H1 (cell line): ENCODE results near the gene CWC15. TPM values are rescaled to one million over a fixed set of nuclear protein-coding genes. Genes with fewer than 3 reads are reported as not detected.

Experiments used
- CTCF ChIA-PET: fragments of 300-600 bp; sonication (Branson Sonifier 250); formaldehyde crosslinking; loops from one replicate; lab custom pipeline; 2021; ENCODE audit not compliant: partially characterized antibody; lab: Charles Lee
- POLR2A ChIA-PET: fragments of 300-600 bp; sonication (Branson Sonifier 250); formaldehyde crosslinking; loops from one replicate; lab custom pipeline; 2021; ENCODE audit warnings: inconsistent platforms; ENCODE audit not compliant: partially characterized antibody; lab: Charles Lee
- DNase-seq, 2 experiments: peaks; one replicate each; pipeline versions ENCODE4 v3.0.0 to v3.0.0-alpha.2; 2010 to 2022; ENCODE audit warnings: low spot score in 2 of 2, low read depth in 1 of 2, mixed read lengths in 1 of 2
- FAIRE-seq: peaks from 2 replicates; lab custom pipeline; 2011; peaks lifted over from hg19 to GRCh38; lab: Jason Lieb, UNC
- H2AFZ ChIP-seq: 2 replicates; pipeline ENCODE4 v1.8.1; 2012; ENCODE audit warnings: low read length, inconsistent platforms
- H2AK5ac ChIP-seq: 2 replicates; pipeline ENCODE4 v1.6.1; 2013; ENCODE audit warnings: low read depth, low read length
- H2BK120ac ChIP-seq: replicated peaks from 2 replicates; pipeline ENCODE3; 2013; ENCODE audit warnings: low read depth, low read length, inconsistent platforms
- H2BK12ac ChIP-seq: 2 replicates; pipeline ENCODE4 v1.6.1; 2013; ENCODE audit warnings: low read depth, low read length
- H2BK15ac ChIP-seq: 2 replicates; pipeline ENCODE4 v1.6.1; 2013; ENCODE audit warnings: low read length
- H2BK20ac ChIP-seq: 2 replicates; pipeline ENCODE4 v1.6.1; 2013; ENCODE audit warnings: low read length
- H2BK5ac ChIP-seq: 2 replicates; pipeline ENCODE4 v1.6.1; 2013; ENCODE audit warnings: low read depth, low read length
- H3K14ac ChIP-seq: 2 replicates; pipeline ENCODE4 v1.6.1; 2013; ENCODE audit warnings: inconsistent platforms; ENCODE audit not compliant: insufficient read length
- H3K18ac ChIP-seq: 2 replicates; pipeline ENCODE4 v1.6.1; 2013; ENCODE audit warnings: low read length; ENCODE audit errors: extremely low read depth
- H3K23ac ChIP-seq: 2 replicates; pipeline ENCODE4 v1.6.1; 2013; ENCODE audit warnings: inconsistent platforms; ENCODE audit not compliant: insufficient read length
- H3K23me2 ChIP-seq: 2 replicates; pipeline ENCODE4 v1.6.1; 2013; ENCODE audit warnings: low read depth, low read length
- H3K27ac ChIP-seq: 2 replicates; pipeline ENCODE4 v1.6.1; 2011; ENCODE audit warnings: low read depth, low read length, inconsistent platforms
- H3K27me3 ChIP-seq, 4 experiments: replicated peaks in 1 of 4; 1 replicate in 1 of 4; 2 replicates in 3 of 4; pipeline versions ENCODE4 v1.6.1 to v1.8.1; 2011 to 2013; ENCODE audit warnings: low read length in 3 of 4, mild to moderate bottlenecking in 3 of 4, inconsistent platforms in 2 of 4, mixed read lengths in 2 of 4, moderate library complexity in 1 of 4; ENCODE audit not compliant: control insufficient read depth in 3 of 4, insufficient read depth in 3 of 4; ENCODE audit errors: extremely low read depth in 1 of 4
- H3K36me3 ChIP-seq, 4 experiments: 2 replicates each; pipeline versions ENCODE4 v1.6.1 to v1.8.1; 2011 to 2013; ENCODE audit warnings: mild to moderate bottlenecking in 4 of 4, low read length in 3 of 4, moderate library complexity in 2 of 4, control low read depth in 1 of 4, inconsistent platforms in 1 of 4; ENCODE audit not compliant: insufficient read depth in 4 of 4, control insufficient read depth in 2 of 4
- H3K4ac ChIP-seq: replicated peaks from 2 replicates; pipeline ENCODE3; 2013; ENCODE audit warnings: low read length, low read depth, mixed read lengths, inconsistent platforms; ENCODE audit not compliant: insufficient read length
- H3K4me1 ChIP-seq, 4 experiments: replicated peaks in 1 of 4; 1 replicate in 1 of 4; 2 replicates in 3 of 4; pipeline versions ENCODE4 v1.6.1 to v1.8.1; 2011 to 2013; ENCODE audit warnings: low read length in 3 of 4, inconsistent platforms in 2 of 4, mixed read lengths in 1 of 4; ENCODE audit not compliant: insufficient read depth in 4 of 4, control insufficient read depth in 3 of 4
- H3K4me2 ChIP-seq, 2 experiments: 2 replicates each; pipeline versions ENCODE4 v1.6.1 to v1.8.1; 2011 to 2013; ENCODE audit warnings: low read depth in 2 of 2, low read length in 2 of 2, control low read depth in 1 of 2, inconsistent platforms in 1 of 2, mild to moderate bottlenecking in 1 of 2; ENCODE audit not compliant: insufficient read depth in 1 of 2
- H3K4me3 ChIP-seq, 4 experiments: fragments of 200-600, 300-600 bp in 1 of 4; sonication (generic), shearing (Covaris generic), sonication (Bioruptor Twin) in 1 of 4; 2 replicates each; pipeline versions ENCODE4 v1.5.1 to v1.8.1; 2011 to 2016; ENCODE audit warnings: low read length in 4 of 4, low read depth in 3 of 4, control low read depth in 2 of 4, inconsistent platforms in 2 of 4, mild to moderate bottlenecking in 2 of 4, mixed read lengths in 1 of 4, moderate library complexity in 1 of 4; ENCODE audit not compliant: insufficient read depth in 2 of 4; ENCODE audit errors: extremely low read depth in 1 of 4
- H3K56ac ChIP-seq: replicated peaks from 2 replicates; pipeline ENCODE3; 2013; ENCODE audit warnings: low read depth, mild to moderate bottlenecking, mixed read lengths, low read length, inconsistent platforms; ENCODE audit not compliant: insufficient read length
- H3K79me1 ChIP-seq: 2 replicates; pipeline ENCODE4 v1.6.1; 2013; ENCODE audit warnings: low read depth, low read length, control low read depth
- H3K79me2 ChIP-seq, 2 experiments: 2 replicates each; pipeline versions ENCODE4 v1.6.1 to v1.8.1; 2012 to 2013; ENCODE audit warnings: low read length in 2 of 2, mild to moderate bottlenecking in 2 of 2, inconsistent platforms in 1 of 2; ENCODE audit not compliant: insufficient read depth in 2 of 2, control insufficient read depth in 1 of 2
- H3K9ac ChIP-seq, 4 experiments: replicated peaks in 1 of 4; 1 replicate in 1 of 4; 2 replicates in 3 of 4; pipeline versions ENCODE4 v1.6.1 to v1.8.1; 2011 to 2013; ENCODE audit warnings: low read depth in 3 of 4, low read length in 3 of 4, control low read depth in 2 of 4, mild to moderate bottlenecking in 2 of 4, moderate library complexity in 2 of 4, inconsistent platforms in 1 of 4; ENCODE audit errors: extremely low read depth in 1 of 4
- H3K9me3 ChIP-seq, 2 experiments: 2 replicates each; pipeline versions ENCODE4 v1.6.1 to v1.8.1; 2012 to 2013; ENCODE audit warnings: mild to moderate bottlenecking in 2 of 2, moderate library complexity in 2 of 2, control low read depth in 1 of 2, inconsistent platforms in 1 of 2, low read depth in 1 of 2, low read length in 1 of 2, mixed read lengths in 1 of 2; ENCODE audit not compliant: insufficient read depth in 2 of 2
- H4K20me1 ChIP-seq, 2 experiments: replicated peaks in 1 of 2; 2 replicates each; pipeline versions ENCODE3 to v1.8.1; 2011 to 2013; ENCODE audit warnings: inconsistent platforms in 2 of 2, low read length in 2 of 2, mild to moderate bottlenecking in 1 of 2; ENCODE audit not compliant: insufficient read depth in 2 of 2, control insufficient read depth in 1 of 2
- H4K5ac ChIP-seq: 2 replicates; pipeline ENCODE4 v1.6.1; 2013; ENCODE audit warnings: low read length, low read depth, mixed read lengths, inconsistent platforms; ENCODE audit not compliant: insufficient read length
- H4K8ac ChIP-seq: 2 replicates; pipeline ENCODE4 v1.8.0; 2013; ENCODE audit warnings: mild to moderate bottlenecking, moderate library complexity, low read length, inconsistent platforms; ENCODE audit not compliant: insufficient read depth; ENCODE audit errors: extremely low read depth
- H4K91ac ChIP-seq: replicated peaks from 2 replicates; pipeline ENCODE3; 2013; ENCODE audit warnings: low read length, mixed read lengths, inconsistent platforms; ENCODE audit not compliant: insufficient read length
- CBX8 ChIP-seq: fragments of 300-800, 300-1000 bp; sonication (generic); IDR thresholded peaks from 2 replicates; pipeline ENCODE4 v1.7.1; 2016; ENCODE audit warnings: low read depth, low read length, borderline replicate concordance
- CEBPB ChIP-seq: IDR thresholded peaks from 2 replicates; pipeline ENCODE4 v1.6.1; 2012; ENCODE audit warnings: low read depth, low read length
- GABPA ChIP-seq: IDR thresholded peaks from 2 replicates; pipeline ENCODE4 v1.6.1; 2011; ENCODE audit warnings: mild to moderate bottlenecking, low read length, moderate library complexity, borderline replicate concordance; ENCODE audit not compliant: insufficient read depth
- POU5F1 ChIP-seq: IDR thresholded peaks from 2 replicates; pipeline ENCODE4 v1.6.1; 2011; ENCODE audit warnings: low read depth, mild to moderate bottlenecking, low read length, moderate library complexity
- RXRA ChIP-seq: IDR thresholded peaks from 2 replicates; pipeline ENCODE4 v1.6.1; 2011; ENCODE audit warnings: low read depth, mild to moderate bottlenecking, low read length, moderate library complexity; ENCODE audit not compliant: insufficient read depth
- SP2 ChIP-seq: IDR thresholded peaks from 2 replicates; pipeline ENCODE4 v1.6.1; 2012; ENCODE audit warnings: mild to moderate bottlenecking, low read length, inconsistent platforms
- SRF ChIP-seq: IDR thresholded peaks from 2 replicates; pipeline ENCODE4 v1.6.1; 2011; ENCODE audit warnings: mild to moderate bottlenecking, low read depth, low read length, moderate library complexity
- YY1 ChIP-seq: IDR thresholded peaks from 2 replicates; pipeline ENCODE4 v1.6.1; 2011; ENCODE audit warnings: low read depth, mild to moderate bottlenecking, low read length
- WGBS, 2 experiments: shearing (Covaris generic) in 1 of 2; methylation state at CpG; one replicate each; pipeline versions ENCODE4 v1.1.6 to v1.1.7; 2013 to 2015; ENCODE audit warnings: low lambda C conversion rate in 2 of 2, mixed read lengths in 2 of 2, inconsistent platforms in 1 of 2, low coverage in 1 of 2, missing lambda C conversion rate in 1 of 2; ENCODE audit not compliant: insufficient replicate concordance in 2 of 2, insufficient coverage in 1 of 2, insufficient read length in 1 of 2; ENCODE audit errors: extremely low coverage in 1 of 2, missing lambda C conversion rate in 1 of 2; 5-methylcytosine and 5-hydroxymethylcytosine counted together
- long read RNA-seq, 2 experiments: library from RNA in 1 of 2; library from capped mRNA in 1 of 2; stranded (forward); transcript quantifications; one replicate each; pipeline ENCODE4 v2.0.0, GENCODE V29; 2021; ENCODE audit warnings: inconsistent platforms in 1 of 2
- polyA minus RNA-seq, 3 experiments: library from RNA; depleted of rRNA, polyadenylated mRNA; stranded (reverse); fragments of >200 nt; gene quantifications; 1 replicate in 2 of 3; 2 replicates in 1 of 3; pipeline ENCODE4 v1.2.3, GENCODE V29; 2011
- polyA plus RNA-seq, 7 experiments: library from polyadenylated mRNA; depleted of rRNA in 3 of 7; stranded (reverse) in 5 of 7; unstranded in 2 of 7; fragments of >200 nt in 5 of 7; fragments of 200-250 nt in 2 of 7; gene quantifications; 1 replicate in 5 of 7; 2 replicates in 1 of 7; 4 replicates in 1 of 7; pipeline versions ENCODE4 v1.2.1 to v1.2.3, GENCODE V29; 2011 to 2013; ENCODE audit warnings: missing spikeins in 2 of 7, mixed read lengths in 2 of 7
- total RNA-seq: library from RNA; stranded (reverse); fragmentation: NEBNext Ultra II Directional; extraction: Animal tissue kit (Norgen Biotek cat#: 25700); gene quantifications from 2 replicates; pipeline ENCODE4 v1.2.1, GENCODE V29; 2021

The CWC15 gene
- total RNA-seq (59.4 and 63.2 TPM in 2 replicates), polyA plus RNA-seq (2011; rRNA removed) (6.9 and 15.7 TPM in 2 replicates), polyA minus RNA-seq (2011; rRNA and poly(A)+ RNA removed) (8.8 and 9.3 TPM in 2 replicates)
- polyA plus RNA-seq (2011; cell fraction: cytosol; rRNA removed): 23.0 TPM
- 6.9 TPM for polyA plus RNA-seq (2011; cell fraction: nucleus; rRNA removed)
- 35.4 to 78.0 TPM (median 44.0 TPM) in 4 replicates for polyA plus RNA-seq (2012, experiment 1 of 2)
- polyA plus RNA-seq (2012, experiment 2 of 2): 5.6 TPM
- 85.9 TPM for polyA plus RNA-seq (2013, experiment 1 of 2)
- 92.0 TPM for polyA plus RNA-seq (2013, experiment 2 of 2)
- 10.9 TPM for polyA minus RNA-seq (2011; cell fraction: cytosol; rRNA and poly(A)+ RNA removed)
- polyA minus RNA-seq (2011; cell fraction: nucleus; rRNA and poly(A)+ RNA removed): 24.9 TPM
- long read RNA-seq, experiment 1, transcript CWC15-201 (7 exons, 1,576 nt): major isoform, 29 of 52 reads
- long read RNA-seq, experiment 1, partial matches to known transcripts: 16 of 52 reads
- long read RNA-seq, experiment 1, other reads (novel, unspliced or antisense): 7 of 52 reads
- long read RNA-seq, experiment 2, transcript CWC15-201 (7 exons, 1,576 nt): major isoform, 168 of 184 reads
- long read RNA-seq, experiment 2, partial matches to known transcripts: 5 of 184 reads
- long read RNA-seq, experiment 2, other reads (novel, unspliced or antisense): 11 of 184 reads

- H4K5ac ChIP-seq: peak within 1 kb of the TSS; percentile 90
- H2AK5ac ChIP-seq: no peak within 1 kb of the TSS
- WGBS, 2 experiments: 1% methylated on average over 57 of the region's 66 CpGs; no CpG with 5 or more reads in 1 of the 2 experiments
- H3K9ac ChIP-seq: peak within 1 kb of the TSS; percentile 79 to 87 (median 84)
- no peaks in the 10 kb centered on the region for H4K20me1 ChIP-seq
- no peaks in the 10 kb centered on the region for H3K27me3 ChIP-seq
- H2BK5ac ChIP-seq: peak within 1 kb of the TSS; percentile 82
- no peak within 1 kb of the TSS for H3K14ac ChIP-seq
- peak within 1 kb of the TSS; percentile 64 for H4K91ac ChIP-seq
- no peaks in the 10 kb centered on the region; the same call in 1 of the 2 replicates for H3K23me2 ChIP-seq
- no peak within 1 kb of the TSS for H2BK20ac ChIP-seq
- H3K23ac ChIP-seq: no peak within 1 kb of the TSS
- peak; percentile 36 for FAIRE-seq
- ChIA-PET POLR2A (interaction anchor here (1.0 to 1.9 kb wide), 4 partner anchors 9 to 94 kb away, joined by 3 to 9 read pairs (median 6); no protein-coding TSS in a partner anchor), CTCF (interaction anchor here (0.6 to 1.6 kb wide), 6 partner anchors 9 to 350 kb away, joined by 3 to 4 read pairs (median 4); no protein-coding TSS in a partner anchor)
- DNase-seq: peak; percentile 64 to 93
- peak within 1 kb of the TSS; percentile 77 for H3K56ac ChIP-seq
- peaks cover 0 to 12% of the 10 kb centered on the region in 2 experiments; a peak in 2 of 4 replicates for H3K79me2 ChIP-seq
- no peak within 1 kb of the TSS for H2BK15ac ChIP-seq
- peak within 1 kb of the TSS; percentile 81 for H2AFZ ChIP-seq
- no peak within 1 kb of the TSS for H2BK120ac ChIP-seq
- no peak within 1 kb of the TSS for H3K4ac ChIP-seq
- no peaks in the 10 kb centered on the region; the same call in 1 of the 2 replicates for H3K79me1 ChIP-seq
- peak within 1 kb of the TSS; percentile 99 for H4K8ac ChIP-seq
- no peaks in the 10 kb centered on the region for H3K9me3 ChIP-seq
- H3K27ac ChIP-seq: peak within 1 kb of the TSS; percentile 80
- peak within 1 kb of the TSS; percentile 72 to 99 (median 88) for H3K4me3 ChIP-seq
- peak within 1 kb of the TSS; percentile 81; the same call in 1 of the 2 replicates for H3K18ac ChIP-seq
- peaks cover 9 to 36% (median 17%) of the 10 kb centered on the region in 4 experiments for H3K36me3 ChIP-seq
- H3K4me2 ChIP-seq: peak within 1 kb of the TSS; percentile 62 to 65
- peaks cover 0 to 2% (median 0%) of the 10 kb centered on the region in 4 experiments; a peak in 2 of 7 replicates for H3K4me1 ChIP-seq
- no peak within 1 kb of the TSS for H2BK12ac ChIP-seq
- TF ChIP-seq SRF: no peak
- no peak for TF ChIP-seq SP2
- no peak for TF ChIP-seq POU5F1
- TF ChIP-seq RXRA: no peak
- peak; percentile 93 for TF ChIP-seq GABPA
- peak; percentile 96 for TF ChIP-seq YY1
- no peak for TF ChIP-seq CBX8
- no peak for TF ChIP-seq CEBPB
These were observed at the start of gene CWC15, which contains the start of gene KDM4D for GRCh38 chr11:94973099-94973968. CWC15 (minus strand) TSS chr11:94973556; CDS start chr11:94972185, 1,371 bp downstream. KDM4D (plus strand) TSS chr11:94973709; CDS start chr11:94997373, 23,664 bp downstream.
